HepG2 (cell line): ENCODE data around the gene SLC36A3. TPM values are rescaled to one million over a fixed set of nuclear protein-coding genes. Genes with fewer than 3 reads are reported as not detected.

Experiments
- ATAC-seq: fragments of 200-7000 bp; cut with Tn5 transposase; 3 replicates; pipeline ENCODE4 v1.9.1; 2020; ENCODE audit warnings: mild to moderate bottlenecking, moderate library complexity
- BruUV-seq: library from RNA; stranded (reverse); fragments of 400-500 nt; replicated peaks from 2 replicates; lab custom pipeline; 2021; lab: Mats Ljungman, UMichigan
- CTCF ChIA-PET: fragments of 300-600 bp; formaldehyde crosslinking; extraction: SDS; loops from one replicate; lab custom pipeline; 2021; ENCODE audit warnings: low total read pairs, inconsistent platforms, low intra/inter-chr PET ratio; lab: Yijun Ruan, JAX
- POLR2A ChIA-PET: fragments of 350-600 bp; sonication (Branson Sonifier 250); formaldehyde crosslinking; loops from one replicate; lab custom pipeline; 2020; ENCODE audit warnings: antibody characterized with exemption, inconsistent platforms; lab: Yijun Ruan, JAX
- DNase-seq: peaks from one replicate; pipeline ENCODE4 v3.0.0-alpha.2; 2015; ENCODE audit warnings: low spot score
- FAIRE-seq: peaks from 3 replicates; lab custom pipeline; 2011; peaks lifted over from hg19 to GRCh38; lab: Jason Lieb, UNC
- H2AFZ ChIP-seq: one replicate; pipeline ENCODE4 v1.6.1; 2011; ENCODE audit warnings: low read length, inconsistent platforms
- H3K27ac ChIP-seq: fragments of 300-600 bp; 3 replicates; pipeline ENCODE4 v1.8.0; 2011; ENCODE audit warnings: mixed run types, mild to moderate bottlenecking, mixed read lengths, low read length, inconsistent platforms; ENCODE audit not compliant: insufficient read depth; ENCODE audit errors: extremely low read length
- H3K27me3 ChIP-seq, 2 experiments: fragments of 200-600 bp in 1 of 2; 2 replicates in 1 of 2; 3 replicates in 1 of 2; pipeline versions ENCODE4 v1.6.0 to v1.8.0; 2011; ENCODE audit warnings: low read length in 2 of 2, mild to moderate bottlenecking in 2 of 2, moderate library complexity in 2 of 2, inconsistent platforms in 1 of 2; ENCODE audit not compliant: insufficient read depth in 2 of 2, control insufficient read depth in 1 of 2
- H3K36me3 ChIP-seq, 2 experiments: fragments of 200-600 bp in 1 of 2; replicated peaks in 1 of 2; 2 replicates in 1 of 2; 3 replicates in 1 of 2; pipeline versions ENCODE4 v1.5.1 to v1.8.0; 2011; ENCODE audit warnings: low read length in 2 of 2, inconsistent platforms in 1 of 2; ENCODE audit not compliant: insufficient read depth in 2 of 2, control insufficient read depth in 1 of 2
- H3K4me1 ChIP-seq: 2 replicates; pipeline ENCODE4 v1.5.1; 2012; ENCODE audit warnings: low read length, inconsistent platforms; ENCODE audit not compliant: insufficient read depth
- H3K4me2 ChIP-seq: 2 replicates; pipeline ENCODE4 v1.6.0; 2011; ENCODE audit warnings: low read depth, low read length, inconsistent platforms
- H3K4me3 ChIP-seq, 3 experiments: fragments of 200-600 bp in 1 of 3; sonication (generic), shearing (Covaris generic) in 1 of 3; replicated peaks in 1 of 3; 2 replicates each; pipeline ENCODE4 v1.5.1; 2011 to 2016; ENCODE audit warnings: low read length in 3 of 3, inconsistent platforms in 2 of 3, low read depth in 2 of 3, mild to moderate bottlenecking in 2 of 3, control low read depth in 1 of 3, mixed read lengths in 1 of 3; ENCODE audit not compliant: insufficient read depth in 1 of 3
- H3K79me2 ChIP-seq: one replicate; pipeline ENCODE4 v1.6.1; 2011; ENCODE audit warnings: low read length, inconsistent platforms; ENCODE audit not compliant: insufficient read depth
- H3K9ac ChIP-seq: 2 replicates; pipeline ENCODE4 v1.6.0; 2011; ENCODE audit warnings: mild to moderate bottlenecking, low read depth, low read length, inconsistent platforms; ENCODE audit not compliant: insufficient read depth
- H3K9me3 ChIP-seq: 2 replicates; pipeline ENCODE4 v1.5.1; 2012; ENCODE audit warnings: mild to moderate bottlenecking, low read length
- H4K20me1 ChIP-seq: 2 replicates; pipeline ENCODE4 v1.6.0; 2011; ENCODE audit warnings: inconsistent platforms, mild to moderate bottlenecking, low read length, moderate library complexity; ENCODE audit not compliant: insufficient read depth
- ATM ChIP-seq: fragments of 450-650 bp; IDR thresholded peaks from 2 replicates; pipeline ENCODE4 v1.7.1; 2017; ENCODE audit warnings: mild to moderate bottlenecking, borderline replicate concordance
- CENPX ChIP-seq: sonication (generic); formaldehyde crosslinking; IDR thresholded peaks from 2 replicates; pipeline ENCODE4 v1.9.0; 2021; ENCODE audit warnings: mild to moderate bottlenecking, missing genetic modification reagents, moderate library complexity
- HIVEP1 ChIP-seq: sonication (generic); formaldehyde crosslinking; IDR thresholded peaks from 2 replicates; pipeline ENCODE4 v1.4.0; 2020; ENCODE audit warnings: mild to moderate bottlenecking, missing genetic modification reagents
- JUN ChIP-seq: sonication (generic); formaldehyde crosslinking; IDR thresholded peaks from 2 replicates; pipeline ENCODE4 v1.4.0; 2020; ENCODE audit warnings: mild to moderate bottlenecking, missing genetic modification reagents
- NRL ChIP-seq: sonication (generic); formaldehyde crosslinking; IDR thresholded peaks from 2 replicates; pipeline ENCODE4 v1.5.0; 2020; ENCODE audit warnings: missing genetic modification reagents, mild to moderate bottlenecking, moderate library complexity, borderline replicate concordance
- POGZ ChIP-seq: sonication (generic); formaldehyde crosslinking; IDR thresholded peaks from 2 replicates; pipeline ENCODE4 v1.4.0; 2020; ENCODE audit warnings: mild to moderate bottlenecking, missing genetic modification reagents
- RBM39 ChIP-seq: fragments of 200-400 bp; formaldehyde crosslinking; IDR thresholded peaks from one replicate; pipeline ENCODE4 v1.6.1; 2018; ENCODE audit warnings: antibody characterized with exemption, mild to moderate bottlenecking, low read depth, low read length; ENCODE audit not compliant: poor library complexity, severe bottlenecking
- RFX1 ChIP-seq: fragments of 450-650 bp; IDR thresholded peaks from 2 replicates; pipeline ENCODE4 v1.6.1; 2017
- SMARCE1 ChIP-seq: fragments of 450-650 bp; IDR thresholded peaks from 2 replicates; pipeline ENCODE4 v1.6.1; 2017; ENCODE audit warnings: borderline replicate concordance
- THAP11 ChIP-seq: IDR thresholded peaks from 2 replicates; pipeline ENCODE4 v1.6.1; 2016; ENCODE audit warnings: missing biosample characterization, missing genetic modification reagents
- ZFP90 ChIP-seq: sonication (generic); formaldehyde crosslinking; IDR thresholded peaks from 2 replicates; pipeline ENCODE4 v1.8.0; 2022; ENCODE audit warnings: missing genetic modification reagents, mild to moderate bottlenecking, inconsistent platforms, borderline replicate concordance
- ZNF550 ChIP-seq: sonication (generic); formaldehyde crosslinking; IDR thresholded peaks from 2 replicates; pipeline ENCODE4 v1.4.0; 2020; ENCODE audit warnings: mild to moderate bottlenecking, missing genetic modification reagents, borderline replicate concordance
- ZNF607 ChIP-seq: sonication (generic); formaldehyde crosslinking; IDR thresholded peaks from 2 replicates; pipeline ENCODE4 v1.5.1; 2020; ENCODE audit warnings: missing genetic modification reagents, mild to moderate bottlenecking, borderline replicate concordance
- WGBS: methylation state at CpG from one replicate; pipeline ENCODE4 v1.1.6; 2017; ENCODE audit warnings: low lambda C conversion rate; 5-methylcytosine and 5-hydroxymethylcytosine counted together
- in situ Hi-C: cut with HindIII; loops from 2 replicates; pipeline ENCODE4 v1.10.0; 2017; ENCODE audit warnings: low pct_unique_long_range_greater_than_20kb; ENCODE audit not compliant: extremely low pct_ligation_motif_present
- intact Hi-C: fragments of 100-400 bp; cut with micrococcal nuclease; formaldehyde crosslinking; loops from one replicate; pipeline ENCODE4 v1.10.0; 2022; ENCODE audit not compliant: unreplicated experiment
- polyA plus RNA-seq, 8 experiments: library from polyadenylated mRNA; depleted of rRNA in 3 of 8; stranded (reverse) in 7 of 8; unstranded in 1 of 8; fragments of >200 nt; fragmentation: Illumina TruSeq in 4 of 8; extraction: Trizol in 4 of 8; gene quantifications; 2 replicates each; pipeline versions ENCODE4 v1.2.1 to v1.2.3, GENCODE V29; 2011 to 2016; ENCODE audit warnings: low read depth in 4 of 8, missing spikeins in 1 of 8, mixed read lengths in 1 of 8; ENCODE audit not compliant: insufficient read depth in 1 of 8
- total RNA-seq, 5 experiments: library from RNA; depleted of rRNA; stranded (reverse); fragments of >200 nt; fragmentation: Illumina TruSeq; extraction: Trizol; gene quantifications; 2 replicates each; pipeline ENCODE4 v1.2.3, GENCODE V29; 2016; ENCODE audit warnings: low read depth in 1 of 5
- TF ChIP-seq, protein P1 (sequence below): sonication (generic); formaldehyde crosslinking; IDR thresholded peaks from 2 replicates; pipeline ENCODE4 v1.4.0; 2020; ENCODE audit warnings: missing genetic modification reagents; ENCODE audit errors: not compliant biosample characterization
- TF ChIP-seq, protein P2 (sequence below): sonication (generic); formaldehyde crosslinking; IDR thresholded peaks from 2 replicates; pipeline ENCODE4 v1.4.0; 2020; ENCODE audit warnings: mild to moderate bottlenecking, missing genetic modification reagents
- TF ChIP-seq, protein P3 (sequence below), 2 experiments: fragments of 450-650 bp in 1 of 2; sonication (generic) in 1 of 2; formaldehyde crosslinking; IDR thresholded peaks; 2 replicates each; pipeline versions ENCODE4 v1.5.0 to v1.8.0; 2020 to 2022; ENCODE audit warnings: mild to moderate bottlenecking in 1 of 2, missing genetic modification reagents in 1 of 2
- TF ChIP-seq, protein P4 (sequence below): sonication (generic); formaldehyde crosslinking; IDR thresholded peaks from 2 replicates; pipeline ENCODE4 v1.4.0; 2020; ENCODE audit warnings: mild to moderate bottlenecking, low read depth, missing genetic modification reagents
- TF ChIP-seq, protein P5 (sequence below): sonication (generic); formaldehyde crosslinking; IDR thresholded peaks from 2 replicates; pipeline ENCODE4 v1.4.0; 2020; ENCODE audit warnings: missing genetic modification reagents

Gene SLC36A3
- total and polyA plus RNA-seq, 2 of the 13 experiments (the other 11 are each of a cell fraction or from before 2014, with no cell fraction given): not detected

DNA sequence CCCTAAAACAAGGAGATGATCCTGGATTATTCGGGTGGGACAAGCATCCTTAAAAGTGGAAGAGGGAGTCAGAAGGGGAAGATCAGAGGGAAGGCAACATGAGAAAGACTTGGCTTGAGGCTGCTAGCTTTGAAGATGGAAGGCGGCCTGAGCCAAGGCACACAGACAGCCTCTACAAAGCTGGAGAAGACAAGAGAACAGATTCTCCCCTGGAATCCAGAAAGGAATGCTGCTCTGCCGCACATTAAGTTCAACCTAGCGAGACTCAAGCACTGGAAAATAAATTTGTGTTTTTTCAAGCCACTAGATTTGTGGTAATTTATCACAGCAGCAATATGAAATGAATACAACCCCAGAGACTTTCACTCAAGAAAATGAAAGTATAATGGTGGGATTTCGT, 17.9 kb downstream of the SLC36A3 start:
- Histone ChIP-seq H3K4me2 (no peak overlapping the region), H3K36me3 (no peaks in the 10 kb centered on the region), H3K27ac (no peak overlapping the region), H3K9ac (no peak overlapping the region), H3K9me3 (no peaks in the 10 kb centered on the region), H3K4me3 (no peak overlapping the region), H3K79me2 (no peaks in the 10 kb centered on the region), H2AFZ (no peak overlapping the region), H3K4me1 (no peaks in the 10 kb centered on the region), H3K27me3 (peaks cover 0 to 4% of the 10 kb centered on the region in 2 experiments; a peak in 1 of 5 replicates), H4K20me1 (no peaks in the 10 kb centered on the region)
- 21% methylated on average over 5 of the region's 5 CpGs for WGBS
- BruUV-seq: no TSS peak
- POLR2A ChIA-PET: no interaction called here
- ATAC-seq: no peak
- no peak for FAIRE-seq
- in situ Hi-C loops: no loop called here
- no peak for DNase-seq
- intact Hi-C loops: no loop called here
- CTCF ChIA-PET: no interaction called here
- TF ChIP-seq SMARCE1 (no peak), RBM39 (no peak), CENPX (CRISPR knock-in tag) (no peak), ZNF550 (CRISPR knock-in tag) (no peak), ZNF607 (CRISPR knock-in tag) (no peak), ZFP90 (CRISPR knock-in tag) (no peak), JUN (CRISPR knock-in tag) (no peak), RFX1 (no peak), NRL (no peak), POGZ (CRISPR knock-in tag) (no peak), ATM (no peak), HIVEP1 (CRISPR knock-in tag) (no peak), THAP11 (CRISPR knock-in tag) (no peak)
- TF ChIP-seq, protein P1, sequence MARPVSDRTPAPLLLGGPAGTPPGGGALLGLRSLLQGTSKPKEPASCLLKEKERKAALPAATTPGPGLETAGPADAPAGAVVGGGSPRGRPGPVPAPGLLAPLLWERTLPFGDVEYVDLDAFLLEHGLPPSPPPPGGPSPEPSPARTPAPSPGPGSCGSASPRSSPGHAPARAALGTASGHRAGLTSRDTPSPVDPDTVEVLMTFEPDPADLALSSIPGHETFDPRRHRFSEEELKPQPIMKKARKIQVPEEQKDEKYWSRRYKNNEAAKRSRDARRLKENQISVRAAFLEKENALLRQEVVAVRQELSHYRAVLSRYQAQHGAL (CRISPR knock-in tag): no peak
- TF ChIP-seq, protein P2, sequence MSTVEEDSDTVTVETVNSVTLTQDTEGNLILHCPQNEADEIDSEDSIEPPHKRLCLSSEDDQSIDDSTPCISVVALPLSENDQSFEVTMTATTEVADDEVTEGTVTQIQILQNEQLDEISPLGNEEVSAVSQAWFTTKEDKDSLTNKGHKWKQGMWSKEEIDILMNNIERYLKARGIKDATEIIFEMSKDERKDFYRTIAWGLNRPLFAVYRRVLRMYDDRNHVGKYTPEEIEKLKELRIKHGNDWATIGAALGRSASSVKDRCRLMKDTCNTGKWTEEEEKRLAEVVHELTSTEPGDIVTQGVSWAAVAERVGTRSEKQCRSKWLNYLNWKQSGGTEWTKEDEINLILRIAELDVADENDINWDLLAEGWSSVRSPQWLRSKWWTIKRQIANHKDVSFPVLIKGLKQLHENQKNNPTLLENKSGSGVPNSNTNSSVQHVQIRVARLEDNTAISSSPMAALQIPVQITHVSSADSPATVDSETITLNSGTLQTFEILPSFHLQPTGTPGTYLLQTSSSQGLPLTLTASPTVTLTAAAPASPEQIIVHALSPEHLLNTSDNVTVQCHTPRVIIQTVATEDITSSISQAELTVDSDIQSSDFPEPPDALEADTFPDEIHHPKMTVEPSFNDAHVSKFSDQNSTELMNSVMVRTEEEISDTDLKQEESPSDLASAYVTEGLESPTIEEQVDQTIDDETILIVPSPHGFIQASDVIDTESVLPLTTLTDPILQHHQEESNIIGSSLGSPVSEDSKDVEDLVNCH (CRISPR knock-in tag): no peak
- TF ChIP-seq, protein P3, sequence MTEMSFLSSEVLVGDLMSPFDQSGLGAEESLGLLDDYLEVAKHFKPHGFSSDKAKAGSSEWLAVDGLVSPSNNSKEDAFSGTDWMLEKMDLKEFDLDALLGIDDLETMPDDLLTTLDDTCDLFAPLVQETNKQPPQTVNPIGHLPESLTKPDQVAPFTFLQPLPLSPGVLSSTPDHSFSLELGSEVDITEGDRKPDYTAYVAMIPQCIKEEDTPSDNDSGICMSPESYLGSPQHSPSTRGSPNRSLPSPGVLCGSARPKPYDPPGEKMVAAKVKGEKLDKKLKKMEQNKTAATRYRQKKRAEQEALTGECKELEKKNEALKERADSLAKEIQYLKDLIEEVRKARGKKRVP (CRISPR knock-in tag; IDR thresholded peaks at IDR 0.05): no peak
- TF ChIP-seq, protein P4, sequence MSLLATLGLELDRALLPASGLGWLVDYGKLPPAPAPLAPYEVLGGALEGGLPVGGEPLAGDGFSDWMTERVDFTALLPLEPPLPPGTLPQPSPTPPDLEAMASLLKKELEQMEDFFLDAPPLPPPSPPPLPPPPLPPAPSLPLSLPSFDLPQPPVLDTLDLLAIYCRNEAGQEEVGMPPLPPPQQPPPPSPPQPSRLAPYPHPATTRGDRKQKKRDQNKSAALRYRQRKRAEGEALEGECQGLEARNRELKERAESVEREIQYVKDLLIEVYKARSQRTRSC (CRISPR knock-in tag): no peak
- TF ChIP-seq, protein P5, sequence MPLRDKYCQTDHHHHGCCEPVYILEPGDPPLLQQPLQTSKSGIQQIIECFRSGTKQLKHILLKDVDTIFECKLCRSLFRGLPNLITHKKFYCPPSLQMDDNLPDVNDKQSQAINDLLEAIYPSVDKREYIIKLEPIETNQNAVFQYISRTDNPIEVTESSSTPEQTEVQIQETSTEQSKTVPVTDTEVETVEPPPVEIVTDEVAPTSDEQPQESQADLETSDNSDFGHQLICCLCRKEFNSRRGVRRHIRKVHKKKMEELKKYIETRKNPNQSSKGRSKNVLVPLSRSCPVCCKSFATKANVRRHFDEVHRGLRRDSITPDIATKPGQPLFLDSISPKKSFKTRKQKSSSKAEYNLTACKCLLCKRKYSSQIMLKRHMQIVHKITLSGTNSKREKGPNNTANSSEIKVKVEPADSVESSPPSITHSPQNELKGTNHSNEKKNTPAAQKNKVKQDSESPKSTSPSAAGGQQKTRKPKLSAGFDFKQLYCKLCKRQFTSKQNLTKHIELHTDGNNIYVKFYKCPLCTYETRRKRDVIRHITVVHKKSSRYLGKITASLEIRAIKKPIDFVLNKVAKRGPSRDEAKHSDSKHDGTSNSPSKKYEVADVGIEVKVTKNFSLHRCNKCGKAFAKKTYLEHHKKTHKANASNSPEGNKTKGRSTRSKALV (CRISPR knock-in tag): no peak
